PC-3 (cell line): ENCODE data around the gene SGCD. TPM values are rescaled to one million over a fixed set of nuclear protein-coding genes. Genes with fewer than 3 reads are reported as not detected.

Experiments
- ATAC-seq: fragments of 200-7000 bp; cut with Tn5 transposase; 2 replicates; pipeline ENCODE4 v1.9.1; 2020; ENCODE audit warnings: mild to moderate bottlenecking, moderate library complexity
- BruUV-seq: library from RNA; stranded (reverse); fragments of 400-500 nt; replicated peaks from 2 replicates; lab custom pipeline; 2021; lab: Mats Ljungman, UMichigan
- CTCF ChIA-PET: fragments of 300-600 bp; sonication (Branson Sonifier 250); formaldehyde crosslinking; loops from one replicate; lab custom pipeline; 2022; ENCODE audit warnings: antibody characterized with exemption; lab: Charles Lee
- POLR2A ChIA-PET: fragments of 300-600 bp; sonication (Branson Sonifier 250); formaldehyde crosslinking; loops from one replicate; lab custom pipeline; 2022; ENCODE audit warnings: antibody characterized with exemption; ENCODE audit not compliant: unreplicated experiment; lab: Charles Lee
- DNase-seq: peaks from one replicate; pipeline ENCODE4 v3.0.0-alpha.2; 2015
- H2AFZ ChIP-seq: fragments of 300-600 bp; sonication (generic); 2 replicates; pipeline ENCODE4 v1.6.0; 2016; ENCODE audit warnings: antibody characterized with exemption, low read length
- H3F3A ChIP-seq: fragments of 300-600 bp; sonication (generic); one replicate; pipeline ENCODE4 v1.6.0; 2017; ENCODE audit warnings: antibody characterized with exemption, low read length, control low read depth, mild to moderate bottlenecking; ENCODE audit not compliant: unreplicated experiment
- H3K27ac ChIP-seq: fragments of 300-600 bp; sonication (generic); 2 replicates; pipeline ENCODE4 v1.5.1; 2016; ENCODE audit warnings: mild to moderate bottlenecking, low read length
- H3K27me3 ChIP-seq: fragments of 300-600 bp; sonication (generic); 2 replicates; pipeline ENCODE4 v1.6.1; 2016; ENCODE audit warnings: low read length, mixed read lengths
- H3K36me3 ChIP-seq: fragments of 300-600 bp; sonication (generic); 2 replicates; pipeline ENCODE4 v1.6.1; 2016; ENCODE audit warnings: low read depth, mixed run types, low read length, mixed read lengths
- H3K4me1 ChIP-seq: fragments of 300-600 bp; sonication (generic); 2 replicates; pipeline ENCODE4 v1.5.1; 2016; ENCODE audit warnings: low read length; ENCODE audit not compliant: insufficient read depth
- H3K4me2 ChIP-seq: fragments of 300-600 bp; sonication (generic); 2 replicates; pipeline ENCODE4 v1.6.0; 2016; ENCODE audit warnings: low read length
- H3K4me3 ChIP-seq: fragments of 300-600 bp; sonication (generic); 2 replicates; pipeline ENCODE4 v1.5.1; 2016; ENCODE audit warnings: mild to moderate bottlenecking, low read length, mixed read lengths
- H3K79me2 ChIP-seq: fragments of 300-600 bp; sonication (generic); 2 replicates; pipeline ENCODE4 v1.6.1; 2017; ENCODE audit warnings: low read length, mixed read lengths
- H3K9ac ChIP-seq: fragments of 300-600 bp; sonication (generic); 2 replicates; pipeline ENCODE4 v1.6.0; 2016; ENCODE audit warnings: mild to moderate bottlenecking, low read length
- H3K9me2 ChIP-seq: fragments of 300-600 bp; sonication (generic); replicated peaks from 2 replicates; pipeline ENCODE4 v1.6.1; 2016; ENCODE audit warnings: mixed run types, low read length, mixed read lengths
- H3K9me3 ChIP-seq: fragments of 300-600 bp; sonication (generic); 2 replicates; pipeline ENCODE4 v1.6.1; 2016; ENCODE audit warnings: low read length, mixed read lengths
- H4K20me1 ChIP-seq: fragments of 300-600 bp; sonication (generic); 2 replicates; pipeline ENCODE4 v1.6.1; 2016; ENCODE audit warnings: low read length, mixed read lengths
- EZH2 ChIP-seq: fragments of 300-600 bp; sonication (generic); IDR thresholded peaks from one replicate; pipeline ENCODE4 v1.6.1; 2017; ENCODE audit warnings: antibody characterized with exemption, mild to moderate bottlenecking, low read length; ENCODE audit not compliant: unreplicated experiment
- EZH2phosphoT487 ChIP-seq: fragments of 300-600 bp; sonication (generic); IDR thresholded peaks from 2 replicates; pipeline ENCODE4 v1.6.1; 2018; ENCODE audit warnings: mild to moderate bottlenecking, antibody characterized with exemption, low read length, borderline replicate concordance
- intact Hi-C: fragments of 100-400 bp; cut with micrococcal nuclease; formaldehyde crosslinking; loops from 2 replicates; pipeline ENCODE4 v1.9.0; 2023
- total RNA-seq: library from RNA; depleted of rRNA; stranded (reverse); fragments of >200 nt; gene quantifications from 2 replicates; pipeline ENCODE4 v1.2.3, GENCODE V29; 2014
- TF ChIP-seq, protein P1 (sequence below): fragments of 300-600 bp; sonication (generic); conservative IDR thresholded peaks from 2 replicates; pipeline ENCODE4 v1.5.1; 2017; ENCODE audit warnings: antibody characterized with exemption, low read depth, mild to moderate bottlenecking, low read length

SGCD gene
- total RNA-seq, 1 experiment from 2014 or later: 0.15 TPM

DNA sequence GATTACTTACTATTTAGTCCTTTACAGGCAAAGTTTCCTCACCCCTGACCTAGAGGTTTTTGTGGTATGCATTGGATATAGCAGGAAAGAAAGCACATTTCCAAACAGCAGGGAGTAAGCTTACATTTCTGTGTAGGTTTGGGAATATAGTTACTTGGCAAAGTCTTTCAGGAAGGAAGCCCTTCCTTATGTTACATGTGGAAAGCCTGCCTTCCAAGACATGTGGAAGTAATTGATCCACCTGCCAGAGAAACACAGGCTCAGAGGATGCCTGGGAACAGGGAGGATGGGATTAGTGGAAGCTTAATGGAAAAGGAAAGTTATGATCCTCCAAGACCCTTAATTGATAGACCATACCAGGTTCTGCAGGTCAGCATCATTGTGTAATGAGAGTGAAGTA is 435.8 kb downstream of the SGCD start:
- CTCF ChIA-PET: no interaction called here

DNA sequence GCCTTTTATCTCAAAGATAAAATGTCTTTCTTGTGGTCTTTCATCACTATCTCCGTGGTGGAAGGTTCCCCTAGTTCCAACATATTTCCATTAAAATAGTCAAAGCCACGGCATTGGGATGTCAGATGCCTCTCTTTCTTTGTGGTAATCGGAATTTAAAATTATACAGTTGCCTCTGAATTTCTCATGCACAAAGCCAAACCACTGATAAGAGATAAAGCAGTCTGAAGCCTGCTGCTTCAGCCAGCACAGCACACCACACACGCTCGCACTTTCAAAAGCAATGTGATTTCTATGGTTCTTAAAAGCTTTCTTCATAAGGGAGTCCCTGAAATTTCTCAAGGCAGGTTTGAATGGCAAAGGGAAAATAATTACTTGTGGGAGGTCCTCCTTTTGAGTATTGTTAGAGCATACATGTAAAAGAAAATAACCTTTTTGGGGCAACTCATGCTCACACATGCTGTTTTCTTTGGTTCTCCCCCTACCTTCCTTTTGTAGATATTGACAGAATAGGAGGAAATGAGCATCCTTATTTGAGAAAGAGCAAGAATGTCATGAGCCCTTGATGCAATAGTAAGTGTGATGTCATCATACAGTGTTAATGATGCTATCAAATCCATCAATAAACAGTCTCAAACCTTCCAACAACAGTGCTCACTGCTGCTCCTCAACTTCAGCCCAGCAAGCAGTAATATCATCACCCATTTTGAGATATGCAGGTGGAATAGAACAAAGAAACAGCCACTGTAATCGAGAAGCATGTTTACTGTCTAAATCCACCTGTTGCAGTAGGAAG is 437.4 kb downstream of the SGCD start:
- Histone ChIP-seq H3K4me3 (no peak overlapping the region), H3K27me3 (peaks cover 39% of the 10 kb centered on the region), H3K4me2 (no peak overlapping the region), H2AFZ (no peak overlapping the region), H3K79me2 (no peaks in the 10 kb centered on the region), H3K36me3 (no peaks in the 10 kb centered on the region), H3K9me2 (no peaks in the 10 kb centered on the region), H3K27ac (no peak overlapping the region), H4K20me1 (no peaks in the 10 kb centered on the region), H3F3A (no peaks in the 10 kb centered on the region), H3K4me1 (no peaks in the 10 kb centered on the region), H3K9ac (no peak overlapping the region), H3K9me3 (no peaks in the 10 kb centered on the region)
- no TSS peak for BruUV-seq
- TF ChIP-seq EZH2phosphoT487 (no peak), EZH2 (no peak)
- TF ChIP-seq, protein P1, sequence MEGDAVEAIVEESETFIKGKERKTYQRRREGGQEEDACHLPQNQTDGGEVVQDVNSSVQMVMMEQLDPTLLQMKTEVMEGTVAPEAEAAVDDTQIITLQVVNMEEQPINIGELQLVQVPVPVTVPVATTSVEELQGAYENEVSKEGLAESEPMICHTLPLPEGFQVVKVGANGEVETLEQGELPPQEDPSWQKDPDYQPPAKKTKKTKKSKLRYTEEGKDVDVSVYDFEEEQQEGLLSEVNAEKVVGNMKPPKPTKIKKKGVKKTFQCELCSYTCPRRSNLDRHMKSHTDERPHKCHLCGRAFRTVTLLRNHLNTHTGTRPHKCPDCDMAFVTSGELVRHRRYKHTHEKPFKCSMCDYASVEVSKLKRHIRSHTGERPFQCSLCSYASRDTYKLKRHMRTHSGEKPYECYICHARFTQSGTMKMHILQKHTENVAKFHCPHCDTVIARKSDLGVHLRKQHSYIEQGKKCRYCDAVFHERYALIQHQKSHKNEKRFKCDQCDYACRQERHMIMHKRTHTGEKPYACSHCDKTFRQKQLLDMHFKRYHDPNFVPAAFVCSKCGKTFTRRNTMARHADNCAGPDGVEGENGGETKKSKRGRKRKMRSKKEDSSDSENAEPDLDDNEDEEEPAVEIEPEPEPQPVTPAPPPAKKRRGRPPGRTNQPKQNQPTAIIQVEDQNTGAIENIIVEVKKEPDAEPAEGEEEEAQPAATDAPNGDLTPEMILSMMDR: no peak
- ATAC-seq (no peak), DNase-seq (no peak)
- POLR2A ChIA-PET: no interaction called here
- CTCF ChIA-PET: no interaction called here
- intact Hi-C loops: no loop called here

More for the DNA sequence above, 435.8 kb downstream of the SGCD start:
- no peaks in the 10 kb centered on the region for H3F3A ChIP-seq
- 0 out of 2 replicates have a peak, but pooled peaks cover 4% of the 10 kb centered on the region for H3K9me3 ChIP-seq
- no peak overlapping the region for H3K9ac ChIP-seq
- no peak overlapping the region for H3K27ac ChIP-seq
- H2AFZ ChIP-seq: no peak overlapping the region
- no peaks in the 10 kb centered on the region for H3K4me1 ChIP-seq
- intact Hi-C loops: no loop called here
- H3K36me3 ChIP-seq: no peaks in the 10 kb centered on the region
- H3K9me2 ChIP-seq: no peaks in the 10 kb centered on the region
- no peaks in the 10 kb centered on the region for H4K20me1 ChIP-seq
- TF ChIP-seq EZH2phosphoT487: no peak
- TF ChIP-seq, protein P1: no peak
- BruUV-seq: no TSS peak
- no peaks in the 10 kb centered on the region for H3K79me2 ChIP-seq
- no peak overlapping the region for H3K4me3 ChIP-seq
- no peak for ATAC-seq
- POLR2A ChIA-PET: interaction anchor here (0.6 kb wide), 1 partner anchor 9 kb away, joined by 7 read pairs; no protein-coding TSS in a partner anchor
- no peak for DNase-seq
- H3K27me3 ChIP-seq: peaks cover 24% of the 10 kb centered on the region
- no peak overlapping the region for H3K4me2 ChIP-seq

DNA sequence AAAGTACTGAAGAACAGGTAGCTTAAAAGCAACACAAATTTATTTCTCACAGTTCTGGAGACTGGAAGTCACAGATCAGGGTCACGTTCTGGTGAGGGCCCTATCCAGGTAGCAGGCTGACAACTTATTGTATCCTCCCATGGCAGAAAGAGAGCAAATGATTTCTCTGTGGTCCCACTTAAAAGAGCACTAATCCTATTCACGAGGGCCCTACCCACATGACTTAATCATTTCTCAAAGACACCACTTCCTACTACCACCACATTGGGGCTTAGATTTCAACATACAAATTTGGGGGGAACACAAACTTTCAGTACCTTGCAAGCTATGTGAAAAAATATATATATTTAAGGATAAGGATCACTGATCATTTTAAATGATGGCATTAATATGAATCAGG is 447.3 kb downstream of the SGCD start:
- no peak for ATAC-seq
- H3K4me2 ChIP-seq: no peak overlapping the region
- ChIA-PET CTCF (no interaction called here), POLR2A (no interaction called here)
- no peaks in the 10 kb centered on the region for H3F3A ChIP-seq
- H3K27me3 ChIP-seq: peaks cover 13% of the 10 kb centered on the region; the same call in 1 of the 2 replicates
- no peak overlapping the region for H2AFZ ChIP-seq
- H3K4me3 ChIP-seq: no peak overlapping the region
- no peaks in the 10 kb centered on the region for H3K9me2 ChIP-seq
- no peaks in the 10 kb centered on the region for H4K20me1 ChIP-seq
- 0 out of 2 replicates have a peak, but pooled peaks cover 4% of the 10 kb centered on the region for H3K9me3 ChIP-seq
- H3K27ac ChIP-seq: no peak overlapping the region
- DNase-seq: no peak
- H3K9ac ChIP-seq: no peak overlapping the region
- TF ChIP-seq, protein P1: no peak
- TF ChIP-seq EZH2phosphoT487: no peak
- no peak for TF ChIP-seq EZH2
- H3K79me2 ChIP-seq: no peaks in the 10 kb centered on the region
- intact Hi-C loops: no loop called here
- H3K4me1 ChIP-seq: no peaks in the 10 kb centered on the region
- BruUV-seq: no TSS peak
- H3K36me3 ChIP-seq: no peaks in the 10 kb centered on the region
